Neural cell (in vitro differentiated cells): ENCODE results near the gene ADCY2.

ENCODE experiments used
- CTCF ChIP-seq: fragments of 450-650 bp; IDR thresholded peaks from 2 replicates; pipeline ENCODE4 v1.5.1; 2014; ENCODE audit warnings: antibody characterized with exemption, mild to moderate bottlenecking, moderate library complexity; ENCODE audit not compliant: poor library complexity, severe bottlenecking
- EP300 ChIP-seq: fragments of 450-650 bp; conservative IDR thresholded peaks from 2 replicates; pipeline ENCODE4 v1.6.1; 2014; ENCODE audit warnings: antibody characterized with exemption, mild to moderate bottlenecking, moderate library complexity; ENCODE audit not compliant: poor library complexity, severe bottlenecking
- EZH2 ChIP-seq: fragments of 200-600, 300-800 bp; shearing (Covaris generic), sonication (generic); IDR thresholded peaks from 2 replicates; pipeline ENCODE4 v1.6.1; 2014; ENCODE audit warnings: antibody characterized with exemption, low read length, borderline replicate concordance, mild to moderate bottlenecking; ENCODE audit not compliant: insufficient read depth, poor library complexity, severe bottlenecking
- MXI1 ChIP-seq: fragments of 450-650 bp; conservative IDR thresholded peaks from 2 replicates; pipeline ENCODE4 v1.6.1; 2014; ENCODE audit warnings: antibody characterized with exemption, mild to moderate bottlenecking; ENCODE audit not compliant: poor library complexity, severe bottlenecking
- POLR2AphosphoS5 ChIP-seq: IDR thresholded peaks from 2 replicates; pipeline ENCODE4 v1.6.1; 2012
- RAD21 ChIP-seq: fragments of 450-650 bp; conservative IDR thresholded peaks from 2 replicates; pipeline ENCODE4 v1.6.1; 2014; ENCODE audit warnings: antibody characterized with exemption, mild to moderate bottlenecking, moderate library complexity
- REST ChIP-seq: IDR thresholded peaks from 2 replicates; pipeline ENCODE4 v1.6.1; 2012; ENCODE audit warnings: borderline replicate concordance
- SMC3 ChIP-seq: fragments of 450-650 bp; conservative IDR thresholded peaks from 2 replicates; pipeline ENCODE4 v1.6.1; 2014; ENCODE audit warnings: antibody characterized with exemption, mild to moderate bottlenecking, moderate library complexity; ENCODE audit not compliant: poor library complexity
- TAF1 ChIP-seq: IDR thresholded peaks from 2 replicates; pipeline ENCODE4 v1.6.1; 2012; ENCODE audit warnings: low read depth

- TF ChIP-seq SMC3 (no peak), POLR2AphosphoS5 (no peak), MXI1 (no peak), CTCF (no peak), REST (no peak), EP300 (no peak), EZH2 (no peak), TAF1 (no peak), RAD21 (no peak)
Observed at GRCh38 chr5:7461371-7461770, 65.4 kb downstream of the ADCY2 start.
